SU-DHL-6 (cell line): ENCODE results near the gene METTL24.

ENCODE experiments used
- H2AFZ ChIP-seq: fragments of 200-600 bp; sonication (generic); 2 replicates; pipeline ENCODE4 v1.6.1; 2014; ENCODE audit warnings: low read depth, mild to moderate bottlenecking, moderate library complexity, mixed read lengths, antibody characterized with exemption, low read length; ENCODE audit not compliant: severe bottlenecking
- H3F3A ChIP-seq: fragments of 200-600 bp; shearing (Covaris generic); 2 replicates; pipeline ENCODE4 v1.6.0; 2016; ENCODE audit warnings: antibody characterized with exemption, mild to moderate bottlenecking; ENCODE audit not compliant: insufficient read depth
- H3K27ac ChIP-seq: fragments of 200-600 bp; sonication (generic); 2 replicates; pipeline ENCODE4 v1.5.1; 2016; ENCODE audit warnings: low read depth, mild to moderate bottlenecking, low read length, moderate library complexity, mixed read lengths
- H3K27me3 ChIP-seq: fragments of 200-600 bp; sonication (generic), shearing (Covaris generic); 2 replicates; pipeline ENCODE4 v1.6.0; 2014; ENCODE audit warnings: mild to moderate bottlenecking, low read length
- H3K36me3 ChIP-seq: fragments of 200-600 bp; sonication (generic); 2 replicates; pipeline ENCODE4 v1.6.1; 2014; ENCODE audit warnings: mild to moderate bottlenecking, low read length, mixed read lengths
- H3K4me2 ChIP-seq: fragments of 300-600, 200-600 bp; shearing (Covaris generic), sonication (generic); 2 replicates; pipeline ENCODE4 v1.6.0; 2014; ENCODE audit warnings: low read length, low read depth, mild to moderate bottlenecking; ENCODE audit not compliant: poor library complexity, severe bottlenecking
- H3K4me3 ChIP-seq: fragments of 200-600 bp; sonication (generic); 2 replicates; pipeline ENCODE4 v1.5.1; 2014; ENCODE audit warnings: antibody characterized with exemption, low read length, mild to moderate bottlenecking, mixed read lengths; ENCODE audit not compliant: insufficient read depth, poor library complexity, severe bottlenecking
- H3K79me2 ChIP-seq: fragments of 200-600 bp; sonication (generic); 2 replicates; pipeline ENCODE4 v1.6.1; 2014; ENCODE audit warnings: mild to moderate bottlenecking, low read length, moderate library complexity; ENCODE audit not compliant: insufficient read depth
- H3K9ac ChIP-seq: fragments of 200-600 bp; sonication (generic); 2 replicates; pipeline ENCODE4 v1.7.0; 2014; ENCODE audit warnings: mild to moderate bottlenecking, low read length
- H3K9me2 ChIP-seq: fragments of 200-600 bp; sonication (generic); replicated peaks from 2 replicates; pipeline ENCODE4 v1.6.1; 2014; ENCODE audit warnings: low read length; ENCODE audit not compliant: insufficient read depth
- H3K9me3 ChIP-seq: fragments of 200-600 bp; sonication (generic); 2 replicates; pipeline ENCODE4 v1.6.1; 2014; ENCODE audit warnings: low read length, mixed read lengths; ENCODE audit not compliant: insufficient read depth
- H4K20me1 ChIP-seq: fragments of 200-600 bp; sonication (generic); 2 replicates; pipeline ENCODE4 v1.6.1; 2014; ENCODE audit warnings: low read depth, mild to moderate bottlenecking, antibody characterized with exemption, low read length, moderate library complexity, mixed read lengths
- EZH2phosphoT487 ChIP-seq: fragments of 200-600 bp; sonication (generic), shearing (Covaris generic); conservative IDR thresholded peaks from 2 replicates; pipeline ENCODE4 v1.6.1; 2018; ENCODE audit warnings: mild to moderate bottlenecking, antibody characterized with exemption, low read length, moderate library complexity, mixed read lengths
- TF ChIP-seq, protein P1 (sequence below): fragments of 200-600 bp; sonication (generic); IDR thresholded peaks from one replicate; pipeline ENCODE4 v1.5.1; 2017; ENCODE audit warnings: antibody characterized with exemption, mild to moderate bottlenecking, low read length, moderate library complexity; ENCODE audit not compliant: insufficient read depth, poor library complexity, severe bottlenecking

METTL24 gene

GRCh38 chr6:110269623-110270022 lies 88.5 kb downstream of the METTL24 start:
- Histone ChIP-seq H3K36me3 (no peaks in the 10 kb centered on the region), H3K79me2 (no peaks in the 10 kb centered on the region), H3K4me3 (no peak overlapping the region), H3K27ac (no peak overlapping the region), H3K9me3 (no peaks in the 10 kb centered on the region), H2AFZ (no peak overlapping the region), H3F3A (no peaks in the 10 kb centered on the region), H3K9me2 (no peaks in the 10 kb centered on the region), H3K27me3 (no peaks in the 10 kb centered on the region), H4K20me1 (no peaks in the 10 kb centered on the region), H3K4me2 (no peak overlapping the region), H3K9ac (no peak overlapping the region)
- TF ChIP-seq, protein P1, sequence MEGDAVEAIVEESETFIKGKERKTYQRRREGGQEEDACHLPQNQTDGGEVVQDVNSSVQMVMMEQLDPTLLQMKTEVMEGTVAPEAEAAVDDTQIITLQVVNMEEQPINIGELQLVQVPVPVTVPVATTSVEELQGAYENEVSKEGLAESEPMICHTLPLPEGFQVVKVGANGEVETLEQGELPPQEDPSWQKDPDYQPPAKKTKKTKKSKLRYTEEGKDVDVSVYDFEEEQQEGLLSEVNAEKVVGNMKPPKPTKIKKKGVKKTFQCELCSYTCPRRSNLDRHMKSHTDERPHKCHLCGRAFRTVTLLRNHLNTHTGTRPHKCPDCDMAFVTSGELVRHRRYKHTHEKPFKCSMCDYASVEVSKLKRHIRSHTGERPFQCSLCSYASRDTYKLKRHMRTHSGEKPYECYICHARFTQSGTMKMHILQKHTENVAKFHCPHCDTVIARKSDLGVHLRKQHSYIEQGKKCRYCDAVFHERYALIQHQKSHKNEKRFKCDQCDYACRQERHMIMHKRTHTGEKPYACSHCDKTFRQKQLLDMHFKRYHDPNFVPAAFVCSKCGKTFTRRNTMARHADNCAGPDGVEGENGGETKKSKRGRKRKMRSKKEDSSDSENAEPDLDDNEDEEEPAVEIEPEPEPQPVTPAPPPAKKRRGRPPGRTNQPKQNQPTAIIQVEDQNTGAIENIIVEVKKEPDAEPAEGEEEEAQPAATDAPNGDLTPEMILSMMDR = no peak
- TF ChIP-seq EZH2phosphoT487 = no peak

DNA sequence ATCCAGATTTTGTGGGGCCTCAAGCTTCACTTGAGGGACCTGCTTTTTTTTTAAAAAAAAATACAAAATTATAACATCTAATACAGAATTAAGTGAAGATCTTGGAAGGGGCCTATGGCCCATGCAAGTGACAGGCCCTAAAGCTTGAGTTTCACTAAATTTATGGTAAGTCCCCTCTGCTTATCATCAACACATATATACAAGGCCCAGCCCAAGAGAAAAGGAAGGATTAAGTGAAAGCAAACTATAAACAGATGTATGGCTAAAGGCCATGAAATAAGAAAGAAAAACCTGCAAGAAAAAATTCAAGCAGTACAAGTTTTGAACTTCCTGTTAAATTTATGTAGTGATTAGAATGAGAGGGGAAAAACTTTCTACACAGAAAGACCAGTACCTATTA lies 91.2 kb downstream of the METTL24 start:
- H3K9me2 ChIP-seq = no peaks in the 10 kb centered on the region
- H3K79me2 ChIP-seq = no peaks in the 10 kb centered on the region
- H3K9me3 ChIP-seq = no peaks in the 10 kb centered on the region
- H4K20me1 ChIP-seq = no peaks in the 10 kb centered on the region
- H3K9ac ChIP-seq = no peak overlapping the region
- no peak overlapping the region for H3K4me3 ChIP-seq
- no peaks in the 10 kb centered on the region for H3F3A ChIP-seq
- H3K4me2 ChIP-seq = no peak overlapping the region
- no peak for TF ChIP-seq EZH2phosphoT487
- TF ChIP-seq, protein P1 = no peak
- no peaks in the 10 kb centered on the region for H3K27me3 ChIP-seq
- no peak overlapping the region for H3K27ac ChIP-seq
- H2AFZ ChIP-seq = no peak overlapping the region
- no peaks in the 10 kb centered on the region for H3K36me3 ChIP-seq

GRCh38 chr6:110265273-110265672 lies 92.9 kb downstream of the METTL24 start:
- Histone ChIP-seq H3K9ac (no peak overlapping the region), H3K36me3 (no peaks in the 10 kb centered on the region), H3K4me3 (no peak overlapping the region), H3K4me2 (no peak overlapping the region), H3F3A (no peaks in the 10 kb centered on the region), H3K79me2 (no peaks in the 10 kb centered on the region), H3K9me2 (no peaks in the 10 kb centered on the region), H2AFZ (no peak overlapping the region), H3K9me3 (no peaks in the 10 kb centered on the region), H3K27me3 (no peaks in the 10 kb centered on the region), H4K20me1 (no peaks in the 10 kb centered on the region), H3K27ac (no peak overlapping the region)
- TF ChIP-seq EZH2phosphoT487 = no peak
- TF ChIP-seq, protein P1 = no peak

GRCh38 chr6:110256366-110256765 lies 101.8 kb downstream of the METTL24 start:
- Histone ChIP-seq H3K79me2 (no peaks in the 10 kb centered on the region), H3K9me2 (no peaks in the 10 kb centered on the region), H3K9me3 (no peaks in the 10 kb centered on the region), H3K9ac (no peak overlapping the region), H3K27me3 (no peaks in the 10 kb centered on the region), H3K36me3 (no peaks in the 10 kb centered on the region), H3K4me3 (no peak overlapping the region), H3F3A (no peaks in the 10 kb centered on the region), H3K27ac (no peak overlapping the region), H3K4me2 (no peak overlapping the region), H2AFZ (no peak overlapping the region), H4K20me1 (no peaks in the 10 kb centered on the region)
- no peak for TF ChIP-seq EZH2phosphoT487
- TF ChIP-seq, protein P1 = no peak
